RWPE2 (cell line): ENCODE data around the gene TRAF7.

ENCODE experiments used
- ATAC-seq: fragments of 200-7000 bp; cut with Tn5 transposase; 3 replicates; pipeline ENCODE4 v1.9.1; 2021; ENCODE audit warnings: low read depth
- DNase-seq: peaks from one replicate; pipeline ENCODE4 v3.0.0-alpha.2; 2020; ENCODE audit warnings: low spot score
- H3K27ac ChIP-seq: fragments of 450-650 bp; 2 replicates; pipeline ENCODE4 v1.5.1; 2017; ENCODE audit warnings: mild to moderate bottlenecking; ENCODE audit not compliant: poor library complexity, severe bottlenecking
- H3K27me3 ChIP-seq: fragments of 250-450 bp; sonication (Bioruptor Pico); 2 replicates; pipeline ENCODE4 v1.5.1; 2021; ENCODE audit warnings: mild to moderate bottlenecking, moderate library complexity; ENCODE audit not compliant: insufficient read depth, poor library complexity, severe bottlenecking
- H3K36me3 ChIP-seq: fragments of 250-450 bp; sonication (Bioruptor Pico); 2 replicates; pipeline ENCODE4 v1.5.1; 2020; ENCODE audit warnings: low read depth, mild to moderate bottlenecking, moderate library complexity
- H3K4me1 ChIP-seq: fragments of 250-450 bp; sonication (Bioruptor Pico); 2 replicates; pipeline ENCODE4 v1.5.1; 2021; ENCODE audit warnings: mild to moderate bottlenecking, moderate library complexity; ENCODE audit not compliant: insufficient read depth, poor library complexity, severe bottlenecking
- H3K4me3 ChIP-seq: fragments of 250-450 bp; sonication (Bioruptor Pico); 2 replicates; pipeline ENCODE4 v1.5.1; 2021; ENCODE audit warnings: mild to moderate bottlenecking, moderate library complexity; ENCODE audit not compliant: severe bottlenecking
- H3K9me3 ChIP-seq: fragments of 250-450 bp; sonication (Bioruptor Pico); 2 replicates; pipeline ENCODE4 v1.5.1; 2021; ENCODE audit warnings: mild to moderate bottlenecking, moderate library complexity; ENCODE audit not compliant: severe bottlenecking
- TF ChIP-seq, protein P1 (sequence below): fragments of 450-650 bp; IDR thresholded peaks from one replicate; pipeline ENCODE4 v1.5.1; 2017; ENCODE audit warnings: mild to moderate bottlenecking, moderate library complexity; ENCODE audit not compliant: poor library complexity, severe bottlenecking

Gene TRAF7

DNA sequence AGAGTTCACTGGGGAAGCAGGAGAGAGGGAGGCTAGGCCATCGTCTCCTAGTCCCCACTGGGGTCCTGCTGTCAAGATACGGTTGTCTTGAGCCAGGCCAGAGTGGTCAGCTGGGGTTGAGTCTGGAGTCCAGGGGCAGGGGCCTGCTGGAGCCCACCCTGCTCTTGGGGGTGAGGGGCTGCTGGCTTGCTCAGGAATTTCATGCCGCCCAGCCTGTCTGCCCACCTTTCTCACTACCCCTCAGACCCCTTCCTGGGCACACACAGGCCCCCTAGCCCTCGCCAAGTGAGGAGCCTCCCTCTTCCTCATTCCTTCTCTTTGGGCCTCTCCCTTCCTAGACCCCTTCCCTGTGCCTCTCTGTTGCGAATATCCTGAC lies 1.3 kb downstream of the TRAF7 start:
- H3K36me3 ChIP-seq: peaks cover 34% of the 10 kb centered on the region
- TF ChIP-seq, protein P1, sequence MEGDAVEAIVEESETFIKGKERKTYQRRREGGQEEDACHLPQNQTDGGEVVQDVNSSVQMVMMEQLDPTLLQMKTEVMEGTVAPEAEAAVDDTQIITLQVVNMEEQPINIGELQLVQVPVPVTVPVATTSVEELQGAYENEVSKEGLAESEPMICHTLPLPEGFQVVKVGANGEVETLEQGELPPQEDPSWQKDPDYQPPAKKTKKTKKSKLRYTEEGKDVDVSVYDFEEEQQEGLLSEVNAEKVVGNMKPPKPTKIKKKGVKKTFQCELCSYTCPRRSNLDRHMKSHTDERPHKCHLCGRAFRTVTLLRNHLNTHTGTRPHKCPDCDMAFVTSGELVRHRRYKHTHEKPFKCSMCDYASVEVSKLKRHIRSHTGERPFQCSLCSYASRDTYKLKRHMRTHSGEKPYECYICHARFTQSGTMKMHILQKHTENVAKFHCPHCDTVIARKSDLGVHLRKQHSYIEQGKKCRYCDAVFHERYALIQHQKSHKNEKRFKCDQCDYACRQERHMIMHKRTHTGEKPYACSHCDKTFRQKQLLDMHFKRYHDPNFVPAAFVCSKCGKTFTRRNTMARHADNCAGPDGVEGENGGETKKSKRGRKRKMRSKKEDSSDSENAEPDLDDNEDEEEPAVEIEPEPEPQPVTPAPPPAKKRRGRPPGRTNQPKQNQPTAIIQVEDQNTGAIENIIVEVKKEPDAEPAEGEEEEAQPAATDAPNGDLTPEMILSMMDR: no peak
- H3K4me3 ChIP-seq: peak overlapping the region; percentile 81
- H3K27ac ChIP-seq: peak overlapping the region; percentile 93
- peaks cover 37% of the 10 kb centered on the region for H3K4me1 ChIP-seq
- no peak for DNase-seq
- no peak for ATAC-seq
- H3K27me3 ChIP-seq: no peaks in the 10 kb centered on the region
- H3K9me3 ChIP-seq: no peaks in the 10 kb centered on the region

DNA sequence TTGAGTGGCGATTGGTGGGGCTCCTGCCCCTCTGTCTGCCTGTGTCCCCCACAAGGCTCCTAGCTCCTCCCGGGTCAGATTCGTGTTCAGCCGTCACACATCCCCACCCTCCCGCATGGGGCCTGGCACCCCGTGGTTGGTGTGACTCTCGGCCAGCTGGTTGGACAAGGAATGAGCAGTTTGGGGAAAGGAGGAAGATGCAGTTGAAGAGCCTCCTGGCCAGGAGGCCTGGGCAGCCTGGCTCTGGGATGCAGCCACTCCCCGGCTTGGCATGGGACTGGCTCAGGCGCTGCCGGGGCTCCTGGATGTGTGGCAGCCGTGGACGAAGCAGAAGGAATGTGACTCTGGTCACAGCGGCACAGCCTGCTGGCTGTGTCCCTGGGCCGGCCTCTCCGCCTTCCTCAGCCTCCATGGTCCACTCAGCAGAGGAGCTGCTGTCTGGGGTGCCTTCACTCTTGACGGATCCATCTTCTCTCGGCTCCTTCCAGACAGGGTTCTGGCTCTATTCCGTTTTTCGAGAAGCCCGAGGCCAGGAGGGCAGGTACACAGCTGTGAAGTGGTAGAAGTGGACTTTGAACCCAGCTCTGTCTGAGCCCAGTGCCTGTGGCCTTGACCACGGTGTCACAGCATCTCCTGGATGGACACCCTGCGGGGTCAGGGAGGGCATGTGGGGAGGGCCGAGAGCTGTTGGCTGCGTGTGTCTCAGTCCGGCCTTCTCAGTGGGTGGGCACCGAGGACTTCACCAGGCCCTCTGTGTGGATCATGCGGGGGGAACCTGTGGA lies 2.1 kb downstream of the TRAF7 start:
- TF ChIP-seq, protein P1: no peak
- H3K4me1 ChIP-seq: peaks cover 40% of the 10 kb centered on the region
- H3K27ac ChIP-seq: peak overlapping the region; percentile 93
- ATAC-seq (no peak), DNase-seq (no peak)
- H3K27me3 ChIP-seq: no peaks in the 10 kb centered on the region
- H3K4me3 ChIP-seq: no peak overlapping the region
- peaks cover 28% of the 10 kb centered on the region for H3K36me3 ChIP-seq
- no peaks in the 10 kb centered on the region for H3K9me3 ChIP-seq

DNA sequence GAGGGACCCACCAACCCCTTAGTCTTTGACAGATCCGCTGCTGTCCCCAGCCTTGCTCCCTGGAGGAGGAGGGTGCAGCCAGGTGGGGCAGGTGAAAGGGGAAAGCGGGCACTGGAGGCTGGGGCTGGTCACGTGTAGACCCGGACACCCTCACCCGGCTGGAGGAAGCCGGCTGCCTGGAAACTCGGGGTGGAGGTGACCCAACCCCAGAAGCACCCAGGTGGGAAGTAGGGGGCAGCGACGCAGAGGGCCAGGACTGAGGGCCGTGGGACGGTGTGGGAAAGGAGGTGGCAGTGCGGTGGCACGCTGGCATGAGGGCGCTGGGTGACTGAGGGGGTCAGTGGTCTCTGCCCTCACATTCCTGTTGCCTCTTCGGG lies 2.7 kb downstream of the TRAF7 start:
- Histone ChIP-seq H3K27ac (peak overlapping the region; percentile 93), H3K9me3 (no peaks in the 10 kb centered on the region)
- no peak for ATAC-seq

DNA sequence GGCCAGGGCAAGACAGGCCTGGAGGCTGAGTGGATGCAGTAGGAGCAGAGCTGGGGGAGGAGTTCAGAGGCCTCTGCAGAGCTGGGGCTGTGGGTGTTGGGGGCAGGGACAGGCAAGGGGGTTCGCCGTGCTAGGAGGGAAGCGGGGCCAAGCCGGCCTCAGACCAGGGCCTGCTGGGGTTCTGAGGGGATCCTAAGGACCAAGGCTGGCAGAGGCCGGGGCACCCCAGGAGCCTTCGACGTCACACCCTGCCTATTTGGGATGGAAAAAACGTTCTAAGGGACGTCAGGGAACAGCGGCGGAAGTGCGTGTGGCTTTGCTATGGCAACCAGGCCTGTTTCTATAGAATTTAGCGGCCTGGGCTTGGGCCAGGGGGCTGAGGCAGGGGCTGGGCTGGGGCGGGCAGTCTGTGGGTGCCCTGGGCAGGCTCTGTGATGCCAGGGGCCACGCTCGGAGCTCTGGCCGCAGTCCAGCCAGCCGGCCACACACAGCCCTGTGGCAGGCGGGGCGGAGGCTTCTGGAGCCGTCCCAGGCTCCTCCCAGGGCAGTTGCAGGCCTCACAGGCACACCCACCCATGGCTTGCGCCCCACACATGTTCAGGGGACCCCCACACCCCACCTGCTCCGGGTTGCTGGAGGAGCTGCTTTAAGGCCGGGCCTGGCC lies 3.7 kb downstream of the TRAF7 start:
- DNase-seq (no peak), ATAC-seq (no peak)
- Histone ChIP-seq H3K4me1 (peaks cover 51% of the 10 kb centered on the region), H3K36me3 (peaks cover 12% of the 10 kb centered on the region), H3K9me3 (no peaks in the 10 kb centered on the region), H3K4me3 (no peak overlapping the region), H3K27ac (peak overlapping the region; percentile 93), H3K27me3 (no peaks in the 10 kb centered on the region)
- TF ChIP-seq, protein P1: no peak

More for the DNA sequence above, 2.7 kb downstream of the TRAF7 start:
- DNase-seq: no peak
- TF ChIP-seq, protein P1: no peak
- H3K4me1 ChIP-seq: peaks cover 46% of the 10 kb centered on the region
- H3K36me3 ChIP-seq: peaks cover 22% of the 10 kb centered on the region
- no peak overlapping the region for H3K4me3 ChIP-seq
- no peaks in the 10 kb centered on the region for H3K27me3 ChIP-seq
